GM13977 (cell line): ENCODE results near the gene OCA2.

ENCODE experiments used
- DNase-seq: peaks from one replicate; pipeline ENCODE4 v3.0.0; 2012; ENCODE audit warnings: low spot score
- CTCF ChIP-seq: IDR thresholded peaks from 2 replicates; pipeline ENCODE4 v1.5.1; 2012; ENCODE audit warnings: mild to moderate bottlenecking, control low read depth; ENCODE audit not compliant: insufficient read depth; ENCODE audit errors: extremely low read depth, missing control alignments
- in situ Hi-C: fragments of 300-500 bp; cut with MboI; formaldehyde crosslinking; loops from one replicate; pipeline ENCODE4 v1.12.0; 2022; ENCODE audit warnings: low sequenced_read_pairs, low pct_unique_long_range_greater_than_20kb, mixed read lengths, inconsistent platforms; ENCODE audit not compliant: unreplicated experiment

Gene OCA2

GRCh38 chr15:28026221-28026620 is 72.9 kb downstream of the OCA2 start:
- in situ Hi-C loops: no loop called here

GRCh38 chr15:28025413-28025812 is 73.7 kb downstream of the OCA2 start:
- in situ Hi-C loops: no loop called here
- DNase-seq: no peak
- no peak for TF ChIP-seq CTCF

More at GRCh38 chr15:28026221-28026620, 72.9 kb downstream of the OCA2 start:
- TF ChIP-seq CTCF: no peak
- no peak for DNase-seq

- TF ChIP-seq CTCF: no peak
- DNase-seq: no peak
- in situ Hi-C loops: no loop called here
Observed at GRCh38 chr15:28024889-28025250, 74.2 kb downstream of the OCA2 start.

- peak; percentile 12 for DNase-seq
- in situ Hi-C loops: no loop called here
- no peak for TF ChIP-seq CTCF
Observed at GRCh38 chr15:28023933-28024888, 74.9 kb downstream of the OCA2 start.

- no peak for TF ChIP-seq CTCF
Observed at GRCh38 chr15:28023422-28023821, 75.7 kb downstream of the OCA2 start.

GRCh38 chr15:28022961-28023360 is 76.2 kb downstream of the OCA2 start:
- no peak for DNase-seq
- TF ChIP-seq CTCF: no peak
- in situ Hi-C loops: no loop called here

More at GRCh38 chr15:28023422-28023821, 75.7 kb downstream of the OCA2 start:
- no peak for DNase-seq
- in situ Hi-C loops: no loop called here
